A673 (cell line): ENCODE data around the gene NBAS. TPM values are rescaled to one million over a fixed set of nuclear protein-coding genes. Genes with fewer than 3 reads are reported as not detected.
A peak's percentile ranks its signal among the peaks of the same experiment; 100 is the strongest.

Source experiments
- BruUV-seq: library from RNA; stranded (reverse); fragments of 400-500 nt; replicated peaks from 2 replicates; lab custom pipeline; 2021; lab: Mats Ljungman, UMichigan
- CTCF ChIA-PET: fragments of 300-600 bp; sonication (Branson Sonifier 250); formaldehyde crosslinking; loops from one replicate; lab custom pipeline; 2022; ENCODE audit warnings: antibody characterized with exemption; lab: Charles Lee
- POLR2A ChIA-PET: fragments of 300-600 bp; sonication (Branson Sonifier 250); formaldehyde crosslinking; loops from one replicate; lab custom pipeline; 2022; ENCODE audit warnings: antibody characterized with exemption; ENCODE audit not compliant: low non-redundant PET; lab: Charles Lee
- DNase-seq: peaks from one replicate; pipeline ENCODE4 v3.0.0-alpha.2; 2015; ENCODE audit warnings: low spot score
- H3K27ac ChIP-seq: fragments of 200-600 bp; sonication (generic); 2 replicates; pipeline ENCODE4 v1.5.1; 2016; ENCODE audit warnings: mixed run types, low read depth, mild to moderate bottlenecking, mixed read lengths, antibody characterized with exemption, low read length; ENCODE audit not compliant: poor library complexity, severe bottlenecking
- H3K27me3 ChIP-seq: fragments of 200-600 bp; sonication (generic); replicated peaks from 2 replicates; pipeline ENCODE4 v1.6.1; 2017; ENCODE audit warnings: mixed run types, low read depth, mild to moderate bottlenecking, mixed read lengths, antibody characterized with exemption, low read length; ENCODE audit not compliant: insufficient read depth, poor library complexity
- H3K36me3 ChIP-seq: fragments of 200-600 bp; sonication (generic); 2 replicates; pipeline ENCODE4 v1.6.1; 2016; ENCODE audit warnings: mixed run types, mild to moderate bottlenecking, mixed read lengths, antibody characterized with exemption, low read length; ENCODE audit not compliant: insufficient read depth, poor library complexity, severe bottlenecking
- H3K4me1 ChIP-seq: fragments of 200-600 bp; sonication (generic); 2 replicates; pipeline ENCODE4 v1.6.1; 2017; ENCODE audit warnings: mixed run types, mild to moderate bottlenecking, mixed read lengths, antibody characterized with exemption, low read length; ENCODE audit not compliant: insufficient read depth, poor library complexity, severe bottlenecking
- H3K4me3 ChIP-seq: fragments of 200-600 bp; sonication (generic); 2 replicates; pipeline ENCODE4 v1.5.1; 2016; ENCODE audit warnings: low read depth, mixed run types, mild to moderate bottlenecking, mixed read lengths, low read length; ENCODE audit not compliant: poor library complexity, severe bottlenecking
- H3K9me3 ChIP-seq: fragments of 200-600 bp; sonication (generic); 2 replicates; pipeline ENCODE4 v1.6.1; 2016; ENCODE audit warnings: mixed run types, low read depth, mild to moderate bottlenecking, mixed read lengths, antibody characterized with exemption, low read length; ENCODE audit not compliant: poor library complexity, severe bottlenecking
- CTCF ChIP-seq: fragments of 300-800, 200-600 bp; sonication (generic); conservative IDR thresholded peaks from 2 replicates; pipeline ENCODE4 v1.5.1; 2017; ENCODE audit warnings: low read depth, mild to moderate bottlenecking, antibody characterized with exemption, low read length, moderate library complexity, mixed read lengths
- EZH2 ChIP-seq: fragments of 200-600 bp; sonication (generic); IDR thresholded peaks from 2 replicates; pipeline ENCODE4 v1.6.1; 2017; ENCODE audit warnings: borderline replicate concordance, low read depth, mild to moderate bottlenecking, mixed read lengths, antibody characterized with exemption, low read length; ENCODE audit not compliant: poor library complexity, severe bottlenecking
- intact Hi-C: fragments of 100-400 bp; cut with micrococcal nuclease; formaldehyde crosslinking; loops from one replicate; pipeline ENCODE4 v1.10.0; 2022; ENCODE audit not compliant: unreplicated experiment
- total RNA-seq: library from RNA; stranded (reverse); gene quantifications from 2 replicates; pipeline ENCODE4 v1.2.3, GENCODE V29; 2021

NBAS gene
- total RNA-seq, 1 experiment from 2014 or later: 38.7 TPM

GRCh38 chr2:15591692-15592463 is 30.7 kb upstream of the NBAS start, which contains the start of gene DDX1:
TSS of gene DDX1 (plus strand) at chr2:15591868. CDS start at chr2:15591934, 66 bp downstream.
- CTCF ChIA-PET: interaction anchor here (1.0 kb wide), 1 partner anchor 15 kb away, joined by 3 read pairs; no protein-coding TSS in a partner anchor
- intact Hi-C loops: loop anchor here (2.0 kb wide), 1 partner anchor 31 kb away; the partner anchor contains the start of gene NBAS
- TSS peak; percentile 56 for BruUV-seq
- Histone ChIP-seq H3K9me3 (no peaks in the 10 kb centered on the region), H3K27me3 (no peaks in the 10 kb centered on the region), H3K4me3 (peak within 1 kb of the TSS; percentile 84), H3K36me3 (peaks cover 20% of the 10 kb centered on the region), H3K27ac (peak within 1 kb of the TSS; percentile 90), H3K4me1 (peaks cover 5% of the 10 kb centered on the region)
- peak; percentile 89 for DNase-seq
- POLR2A ChIA-PET: no interaction called here
- TF ChIP-seq CTCF (0 out of 2 replicates have a peak, but pooled peaks have one; percentile 20), EZH2 (no peak)

GRCh38 chr2:15591373-15591691 is 30.2 kb upstream of the NBAS start:
- BruUV-seq: no TSS peak
- DNase-seq: no peak
- peaks cover 14% of the 10 kb centered on the region for H3K36me3 ChIP-seq
- ChIA-PET POLR2A (no interaction called here), CTCF (interaction anchor here (0.7 to 1.0 kb wide), 2 partner anchors 14 to 667 kb away, joined by 3 to 4 read pairs; no protein-coding TSS in a partner anchor)
- no peak for TF ChIP-seq EZH2
- TF ChIP-seq CTCF: no peak
- no peaks in the 10 kb centered on the region for H3K9me3 ChIP-seq
- intact Hi-C loops: loop anchor here (2.0 kb wide), 1 partner anchor 31 kb away; the partner anchor contains the start of gene NBAS
- H3K4me1 ChIP-seq: peaks cover 5% of the 10 kb centered on the region
- H3K4me3 ChIP-seq: peak overlapping the region; percentile 84
- H3K27me3 ChIP-seq: no peaks in the 10 kb centered on the region
- H3K27ac ChIP-seq: peak overlapping the region; percentile 90

GRCh38 chr2:15588329-15588919 is 27.3 kb upstream of the NBAS start:
- TF ChIP-seq CTCF (peak; percentile 68), EZH2 (no peak)
- BruUV-seq: no TSS peak
- Histone ChIP-seq H3K4me1 (peaks cover 5% of the 10 kb centered on the region), H3K27ac (no peak overlapping the region), H3K4me3 (no peak overlapping the region), H3K36me3 (no peaks in the 10 kb centered on the region), H3K27me3 (no peaks in the 10 kb centered on the region), H3K9me3 (no peaks in the 10 kb centered on the region)
- ChIA-PET POLR2A (no interaction called here), CTCF (no interaction called here)
- intact Hi-C loops: loop anchor here (10.0 kb wide), 1 partner anchor 674 kb away; no protein-coding TSS in a partner anchor
- DNase-seq: peak; percentile 76
